CD4-positive, alpha-beta T cell (primary cell): Measurements from ENCODE around the gene AEBP1. TPM values are rescaled to one million over a fixed set of nuclear protein-coding genes. Genes with fewer than 3 reads are reported as not detected.

Source experiments
- ATAC-seq: fragments of 200-7000 bp; cut with Tn5 transposase; one replicate; pipeline ENCODE4 v1.10.0; 2022; ENCODE audit warnings: mild to moderate bottlenecking; ENCODE audit not compliant: poor library complexity
- CTCF ChIA-PET: fragments of 350-600 bp; sonication (Branson Sonifier 250); formaldehyde crosslinking; loops from one replicate; lab custom pipeline; 2021; ENCODE audit warnings: antibody characterized with exemption, inconsistent platforms; lab: Charles Lee
- POLR2A ChIA-PET: fragments of 350-600 bp; sonication (Branson Sonifier 250); formaldehyde crosslinking; loops from one replicate; lab custom pipeline; 2021; ENCODE audit warnings: antibody characterized with exemption, inconsistent platforms; lab: Charles Lee
- DNase-seq, 14 experiments: peaks; one replicate each; pipeline ENCODE4 v3.0.0-alpha.2; 2013 to 2020; ENCODE audit warnings: mixed read lengths in 2 of 14
- H3K27ac ChIP-seq, 2 donors: one replicate each; pipeline versions ENCODE4 v1.5.1 to v1.7.0; 2013; ENCODE audit warnings: low read length in 2 of 2, low read depth in 1 of 2, mild to moderate bottlenecking in 1 of 2
- H3K27me3 ChIP-seq, 2 experiments: 1 replicate in 1 of 2; 2 replicates in 1 of 2; pipeline versions ENCODE4 v1.6.1 to v1.7.0; 2013; ENCODE audit warnings: low read length in 2 of 2, control low read depth in 1 of 2, mild to moderate bottlenecking in 1 of 2, moderate library complexity in 1 of 2; ENCODE audit not compliant: insufficient read depth in 2 of 2, control insufficient read depth in 1 of 2
- H3K36me3 ChIP-seq: one replicate; pipeline ENCODE4 v1.6.1; 2013; ENCODE audit warnings: low read length, control low read depth; ENCODE audit not compliant: insufficient read depth
- H3K4me1 ChIP-seq: one replicate; pipeline ENCODE4 v1.6.1; 2013; ENCODE audit warnings: low read length, control low read depth; ENCODE audit not compliant: insufficient read depth
- H3K4me3 ChIP-seq: one replicate; pipeline ENCODE4 v1.5.1; 2013; ENCODE audit warnings: mild to moderate bottlenecking, low read length, moderate library complexity
- H3K9me3 ChIP-seq, 2 experiments: 1 replicate in 1 of 2; 2 replicates in 1 of 2; pipeline versions ENCODE4 v1.6.1 to v1.7.0; 2013; ENCODE audit warnings: low read length in 2 of 2, mild to moderate bottlenecking in 2 of 2, control low read depth in 1 of 2, moderate library complexity in 1 of 2; ENCODE audit not compliant: control insufficient read depth in 1 of 2, insufficient read depth in 1 of 2
- H3K27ac Mint-ChIP-seq: one replicate; pipeline ENCODE4 v1.8.0; 2020; ENCODE audit warnings: mixed read lengths
- H3K27me3 Mint-ChIP-seq: one replicate; pipeline ENCODE4 v1.8.0; 2021; ENCODE audit warnings: mixed read lengths
- H3K36me3 Mint-ChIP-seq: one replicate; pipeline ENCODE4 v1.8.0; 2021; ENCODE audit warnings: low read depth, mixed read lengths
- H3K4me1 Mint-ChIP-seq: one replicate; pipeline ENCODE4 v1.8.0; 2021; ENCODE audit warnings: low read depth, mixed read lengths
- H3K4me3 Mint-ChIP-seq: one replicate; pipeline ENCODE4 v1.8.0; 2020; ENCODE audit warnings: mild to moderate bottlenecking, mixed read lengths
- H3K9me3 Mint-ChIP-seq: one replicate; pipeline ENCODE4 v1.8.0; 2020; ENCODE audit warnings: mixed read lengths
- intact Hi-C, 2 experiments: fragments of 100-400 bp; cut with DNase I in 1 of 2; cut with micrococcal nuclease in 1 of 2; formaldehyde crosslinking; loops; one replicate each; pipeline versions ENCODE4 v1.15.1 to v1.9.0; 2023 to 2025; cut with DNase I, micrococcal nuclease
- total RNA-seq, 174 experiments: library from RNA in 2 of 174; stranded (reverse) in 2 of 174; gene quantifications; one replicate each; pipeline ENCODE4 v1.2.3 and lab custom pipeline; 2021 to 2026
- TF ChIP-seq, protein P1 (sequence below): fragments of 200-600 bp; IDR thresholded peaks from one replicate; pipeline ENCODE4 v1.8.0; 2022; ENCODE audit warnings: antibody characterized with exemption, mild to moderate bottlenecking

Gene AEBP1
- total RNA-seq, 2 experiments from 2014 or later = 20.3 to 21.3 TPM

DNA sequence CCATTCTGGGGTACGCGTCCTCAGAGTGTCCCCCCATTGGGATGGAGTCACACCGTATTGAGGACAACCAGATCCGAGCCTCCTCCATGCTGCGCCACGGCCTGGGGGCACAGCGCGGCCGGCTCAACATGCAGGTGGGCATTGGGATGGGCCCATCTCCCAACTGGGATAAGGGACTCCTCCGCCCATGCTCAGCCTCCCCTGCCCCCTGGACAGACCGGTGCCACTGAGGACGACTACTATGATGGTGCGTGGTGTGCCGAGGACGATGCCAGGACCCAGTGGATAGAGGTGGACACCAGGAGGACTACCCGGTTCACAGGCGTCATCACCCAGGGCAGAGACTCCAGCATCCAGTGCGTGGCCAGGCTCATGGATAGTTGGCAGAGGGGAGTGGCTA, 5.8 kb downstream of the AEBP1 start:
- peaks cover 14% of the 10 kb centered on the region for H3K4me1 Mint-ChIP-seq
- ATAC-seq (no peak), DNase-seq (no peak)
- H3K27ac Mint-ChIP-seq = no peak overlapping the region
- Histone ChIP-seq H3K4me3 (no peak overlapping the region), H3K4me1 (peaks cover 6% of the 10 kb centered on the region), H3K27ac (no peak overlapping the region), H3K9me3 (peaks cover 0 to 8% of the 10 kb centered on the region in 2 experiments), H3K36me3 (peaks cover 3% of the 10 kb centered on the region), H3K27me3 (peaks cover 0 to under 1% of the 10 kb centered on the region in 2 experiments)
- TF ChIP-seq, protein P1, sequence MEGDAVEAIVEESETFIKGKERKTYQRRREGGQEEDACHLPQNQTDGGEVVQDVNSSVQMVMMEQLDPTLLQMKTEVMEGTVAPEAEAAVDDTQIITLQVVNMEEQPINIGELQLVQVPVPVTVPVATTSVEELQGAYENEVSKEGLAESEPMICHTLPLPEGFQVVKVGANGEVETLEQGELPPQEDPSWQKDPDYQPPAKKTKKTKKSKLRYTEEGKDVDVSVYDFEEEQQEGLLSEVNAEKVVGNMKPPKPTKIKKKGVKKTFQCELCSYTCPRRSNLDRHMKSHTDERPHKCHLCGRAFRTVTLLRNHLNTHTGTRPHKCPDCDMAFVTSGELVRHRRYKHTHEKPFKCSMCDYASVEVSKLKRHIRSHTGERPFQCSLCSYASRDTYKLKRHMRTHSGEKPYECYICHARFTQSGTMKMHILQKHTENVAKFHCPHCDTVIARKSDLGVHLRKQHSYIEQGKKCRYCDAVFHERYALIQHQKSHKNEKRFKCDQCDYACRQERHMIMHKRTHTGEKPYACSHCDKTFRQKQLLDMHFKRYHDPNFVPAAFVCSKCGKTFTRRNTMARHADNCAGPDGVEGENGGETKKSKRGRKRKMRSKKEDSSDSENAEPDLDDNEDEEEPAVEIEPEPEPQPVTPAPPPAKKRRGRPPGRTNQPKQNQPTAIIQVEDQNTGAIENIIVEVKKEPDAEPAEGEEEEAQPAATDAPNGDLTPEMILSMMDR = no peak
- no peak overlapping the region for H3K4me3 Mint-ChIP-seq
- no peaks in the 10 kb centered on the region for H3K9me3 Mint-ChIP-seq
- ChIA-PET POLR2A (no interaction called here), CTCF (no interaction called here)
- peaks cover 41% of the 10 kb centered on the region for H3K36me3 Mint-ChIP-seq
- intact Hi-C loops = no loop called here
- H3K27me3 Mint-ChIP-seq = peaks cover 5% of the 10 kb centered on the region

DNA sequence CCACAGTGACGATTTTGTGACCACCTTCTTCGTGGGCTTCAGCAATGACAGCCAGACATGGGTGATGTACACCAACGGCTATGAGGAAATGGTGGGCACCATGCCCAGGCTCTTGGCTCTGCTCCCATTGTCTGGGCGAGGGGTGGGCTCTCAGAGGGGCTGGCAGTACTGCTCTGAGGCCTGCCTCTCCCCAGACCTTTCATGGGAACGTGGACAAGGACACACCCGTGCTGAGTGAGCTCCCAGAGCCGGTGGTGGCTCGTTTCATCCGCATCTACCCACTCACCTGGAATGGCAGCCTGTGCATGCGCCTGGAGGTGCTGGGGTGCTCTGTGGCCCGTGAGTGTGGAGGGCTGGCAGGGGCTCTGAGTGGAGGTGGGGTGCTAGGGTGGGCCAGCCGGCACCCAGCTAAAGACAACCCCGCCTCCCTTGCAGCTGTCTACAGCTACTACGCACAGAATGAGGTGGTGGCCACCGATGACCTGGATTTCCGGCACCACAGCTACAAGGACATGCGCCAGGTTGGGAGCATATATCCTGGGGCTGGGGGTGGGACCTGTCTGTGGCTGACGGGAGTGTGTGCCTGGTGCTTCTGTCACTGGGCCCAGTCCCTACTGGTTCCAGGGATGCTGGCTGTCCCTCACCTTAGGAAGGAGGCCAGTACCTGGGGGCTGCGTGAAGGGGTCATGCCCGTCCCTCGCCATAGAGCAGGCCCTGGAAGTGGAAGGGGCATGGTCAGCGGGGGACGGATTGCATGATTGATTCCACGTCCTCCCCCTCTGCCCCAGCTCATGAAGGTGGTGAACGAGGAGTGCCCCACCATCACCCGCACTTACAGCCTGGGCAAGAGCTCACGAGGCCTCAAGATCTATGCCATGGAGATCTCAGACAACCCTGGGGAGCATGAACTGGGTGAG, 6.8 kb downstream of the AEBP1 start:
- Mint-ChIP-seq H3K36me3 (peaks cover 45% of the 10 kb centered on the region), H3K27me3 (peaks cover under 1% of the 10 kb centered on the region), H3K4me3 (no peak overlapping the region), H3K27ac (no peak overlapping the region), H3K9me3 (no peaks in the 10 kb centered on the region), H3K4me1 (peaks cover 4% of the 10 kb centered on the region)
- CTCF ChIA-PET = no interaction called here
- H3K4me3 ChIP-seq = no peak overlapping the region
- no peaks in the 10 kb centered on the region for H3K27me3 ChIP-seq
- no peaks in the 10 kb centered on the region for H3K4me1 ChIP-seq
- POLR2A ChIA-PET = no interaction called here
- ATAC-seq (no peak), DNase-seq (no peak)
- TF ChIP-seq, protein P1 = no peak
- H3K36me3 ChIP-seq = peaks cover 13% of the 10 kb centered on the region
- H3K9me3 ChIP-seq = peaks cover 0 to 8% of the 10 kb centered on the region in 2 experiments
- no peak overlapping the region for H3K27ac ChIP-seq
- intact Hi-C loops = no loop called here

DNA sequence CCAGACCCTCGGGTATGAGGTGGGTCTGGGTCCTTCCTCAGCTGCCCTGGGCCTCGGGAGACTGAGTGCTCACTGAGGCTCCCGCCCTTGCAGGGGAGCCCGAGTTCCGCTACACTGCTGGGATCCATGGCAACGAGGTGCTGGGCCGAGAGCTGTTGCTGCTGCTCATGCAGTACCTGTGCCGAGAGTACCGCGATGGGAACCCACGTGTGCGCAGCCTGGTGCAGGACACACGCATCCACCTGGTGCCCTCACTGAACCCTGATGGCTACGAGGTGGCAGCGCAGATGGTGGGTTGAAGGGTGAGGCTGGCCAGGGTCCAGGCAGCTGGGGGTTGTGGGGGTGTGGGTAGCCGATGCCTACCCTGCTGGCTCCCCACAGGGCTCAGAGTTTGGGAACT, 7.6 kb downstream of the AEBP1 start:
- Histone ChIP-seq H3K4me3 (no peak overlapping the region), H3K4me1 (no peaks in the 10 kb centered on the region), H3K27ac (no peak overlapping the region), H3K27me3 (no peaks in the 10 kb centered on the region), H3K36me3 (peaks cover 20% of the 10 kb centered on the region), H3K9me3 (peaks cover 0 to 8% of the 10 kb centered on the region in 2 experiments)
- ChIA-PET CTCF (no interaction called here), POLR2A (no interaction called here)
- TF ChIP-seq, protein P1 = no peak
- intact Hi-C loops = no loop called here
- H3K36me3 Mint-ChIP-seq = peaks cover 42% of the 10 kb centered on the region
- no peaks in the 10 kb centered on the region for H3K9me3 Mint-ChIP-seq
- no peak overlapping the region for H3K27ac Mint-ChIP-seq
- DNase-seq (no peak), ATAC-seq (no peak)
- no peaks in the 10 kb centered on the region for H3K27me3 Mint-ChIP-seq
- H3K4me1 Mint-ChIP-seq = no peaks in the 10 kb centered on the region
- H3K4me3 Mint-ChIP-seq = no peak overlapping the region
